ENCODE results near the gene TMEM125. TPM values are rescaled to one million over a fixed set of nuclear protein-coding genes. Genes with fewer than 3 reads are reported as not detected.
A peak's percentile ranks its signal among the peaks of the same experiment; 100 is the strongest.

Gene TMEM125
- polyA plus RNA-seq, 4 donors = 13.4 to 17.1 (median 15.7) TPM

DNA sequence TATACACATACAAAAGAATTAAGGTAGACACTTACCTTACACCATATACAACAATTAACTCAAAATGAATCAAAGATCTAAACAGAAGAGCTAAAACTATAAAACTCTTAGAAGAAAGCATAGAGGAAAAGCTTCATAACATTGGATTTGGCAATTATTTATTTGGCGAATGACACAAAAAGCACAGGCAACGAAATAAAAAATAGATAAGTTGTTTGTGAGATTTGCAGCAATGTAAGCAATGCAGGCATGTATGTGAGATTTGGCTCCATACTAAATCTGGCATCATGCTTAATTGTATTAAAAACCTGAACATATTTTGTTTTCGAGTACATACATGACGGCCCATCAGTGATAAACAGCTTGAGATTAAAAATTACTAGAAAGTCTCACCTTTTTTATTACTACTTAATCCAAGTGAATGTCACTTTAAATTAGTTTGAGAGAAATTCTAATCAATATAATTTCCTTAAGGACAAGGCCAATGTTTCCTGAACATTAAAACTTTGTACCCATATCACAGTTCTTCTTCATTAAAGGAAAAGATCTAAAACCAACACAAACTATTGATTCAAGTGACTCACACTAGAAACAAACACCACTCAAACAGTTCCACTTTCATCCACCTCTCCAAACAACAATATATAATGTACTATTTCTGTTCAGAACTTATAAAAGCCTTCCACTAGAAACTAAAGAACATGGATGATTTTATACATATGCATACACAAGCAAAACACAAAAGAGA lies 23.1 kb upstream of the TMEM125 start:
- DNase-seq (ENCODE audit: low read depth in 4 of 4, low spot score in 3 of 4) = no peak

DNA sequence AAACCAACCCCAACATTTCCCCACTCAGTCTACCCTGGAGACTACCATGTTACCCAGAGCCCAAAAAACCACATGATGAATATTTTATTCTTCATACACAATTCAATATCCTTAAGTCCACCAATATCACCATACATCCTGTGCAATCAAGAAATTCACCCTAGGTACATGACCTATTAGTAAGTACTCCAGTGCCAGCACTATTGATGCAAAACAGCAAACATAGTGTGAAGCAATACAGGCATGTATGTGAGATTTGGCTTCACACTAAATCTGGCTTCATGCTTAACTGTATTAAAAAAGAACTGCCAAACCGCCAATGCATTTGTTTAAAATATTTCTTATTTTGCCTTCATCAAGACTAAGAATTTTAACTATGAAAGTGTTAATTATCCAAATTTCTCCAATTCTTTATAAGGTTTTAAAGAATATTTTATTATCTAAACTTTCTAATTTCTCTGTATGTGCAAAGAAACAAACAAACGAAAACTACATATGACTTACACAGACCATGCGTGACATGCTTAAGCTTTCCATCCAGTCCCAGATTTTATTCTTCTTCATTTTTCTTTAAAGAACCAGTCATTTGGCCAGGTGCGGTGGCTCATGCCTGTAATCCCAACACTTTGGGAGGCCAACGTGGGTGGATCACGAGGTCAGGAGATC lies 22.4 kb upstream of the TMEM125 start:
- DNase-seq (ENCODE audit: low read depth in 4 of 4, low spot score in 3 of 4) = no peak

DNA sequence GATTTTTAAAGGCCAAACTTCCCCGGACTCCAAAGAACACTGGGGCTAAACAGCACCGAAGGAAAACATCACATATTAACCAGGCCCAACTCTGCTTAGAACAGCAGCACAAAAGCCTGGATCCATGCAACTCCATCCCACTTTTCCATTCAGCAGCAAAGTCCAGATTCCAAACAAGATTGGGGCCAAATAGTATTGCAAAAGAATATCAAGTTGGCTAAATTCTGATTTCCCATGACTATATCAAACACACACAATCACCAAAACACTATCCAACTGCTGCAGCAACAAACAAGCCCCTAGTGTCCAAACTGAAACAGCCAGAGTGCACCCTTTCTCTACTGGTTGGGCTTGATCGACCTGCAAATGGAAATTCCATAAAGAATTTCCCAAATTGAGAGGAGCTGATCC lies 19.4 kb upstream of the TMEM125 start:
- DNase-seq (ENCODE audit: low read depth in 4 of 4, low spot score in 3 of 4) = no peak

DNA sequence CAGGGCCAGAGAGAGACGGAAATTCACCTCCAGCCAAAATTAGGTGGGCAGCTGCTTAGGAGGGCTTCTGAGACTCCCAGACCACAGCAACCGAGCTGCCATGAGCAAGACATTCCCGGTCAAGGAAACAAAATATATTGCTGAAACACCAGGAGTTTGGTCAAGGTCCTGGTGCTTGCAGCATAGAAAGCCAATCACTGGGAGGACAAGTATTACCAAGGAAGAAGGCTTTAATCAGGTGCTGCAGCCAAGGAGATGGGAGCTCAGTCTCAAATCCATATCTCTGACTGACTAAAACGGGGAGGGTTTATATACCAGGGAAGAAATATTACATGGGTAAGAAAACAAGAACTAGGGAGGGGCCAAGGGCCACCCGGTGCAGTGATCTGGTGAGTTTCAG lies 18.8 kb upstream of the TMEM125 start:
- no peak for DNase-seq (ENCODE audit: low read depth in 4 of 4, low spot score in 3 of 4)

DNA sequence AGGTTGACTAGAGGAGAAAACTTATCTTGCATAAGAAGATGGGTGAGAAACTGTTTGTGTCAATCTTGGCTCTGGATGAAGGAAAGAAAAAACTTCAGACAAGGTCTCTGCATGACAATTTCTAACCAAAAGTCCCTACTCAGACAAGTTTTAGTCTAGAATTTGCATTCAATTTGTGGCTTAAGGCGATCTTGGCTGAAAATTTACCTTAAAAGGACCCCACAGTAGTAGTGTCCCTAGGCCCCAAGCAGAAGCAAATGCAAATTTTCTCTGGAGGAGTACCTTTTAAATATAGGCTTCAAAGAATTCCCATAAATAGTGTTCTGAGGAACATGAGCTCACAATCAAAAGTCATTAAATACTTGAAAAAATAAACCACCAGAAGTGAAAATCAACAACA lies 17.6 kb upstream of the TMEM125 start:
- DNase-seq (ENCODE audit: low read depth in 4 of 4, low spot score in 3 of 4) = no peak

DNA sequence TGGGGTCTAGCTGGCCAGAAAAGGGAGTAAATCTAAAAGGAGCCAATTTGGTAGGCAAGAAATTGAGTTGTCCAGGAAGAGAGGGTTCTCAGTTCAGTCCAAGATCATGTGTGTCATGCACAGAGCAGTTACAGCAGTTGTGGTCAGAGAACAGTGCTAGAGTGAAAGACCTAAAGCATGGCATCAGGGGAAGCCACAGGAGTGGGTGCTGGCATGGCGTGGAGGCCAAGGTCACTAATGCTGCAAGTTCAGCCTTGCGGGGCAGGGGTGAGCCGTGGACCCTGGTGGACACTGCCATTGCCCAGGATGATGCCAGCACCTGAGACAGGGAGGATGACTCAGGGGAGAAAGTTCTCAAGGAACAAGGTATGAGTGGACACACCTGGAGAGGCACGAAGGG lies 16.6 kb upstream of the TMEM125 start:
- no peak for DNase-seq (ENCODE audit: low read depth in 4 of 4, low spot score in 3 of 4)

DNA sequence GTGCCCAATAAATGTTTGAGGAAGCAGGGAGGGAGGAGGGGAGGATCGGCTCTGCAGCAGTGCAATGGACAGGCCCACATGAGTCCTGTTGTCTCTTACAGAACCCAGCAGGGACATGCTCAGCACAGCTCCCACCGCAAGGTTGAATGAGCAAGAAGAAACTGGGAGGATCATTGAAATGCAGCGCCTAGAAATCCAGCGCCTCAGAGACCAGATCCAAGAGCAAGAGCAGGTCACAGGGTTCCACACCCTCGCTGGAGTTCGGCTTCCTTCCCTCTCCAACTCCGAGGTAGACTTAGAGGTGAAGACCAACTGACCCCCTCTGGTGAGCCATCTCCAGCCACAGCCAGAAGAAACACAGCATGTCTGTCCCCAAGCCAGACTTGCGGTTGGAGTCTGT lies 15.9 kb upstream of the TMEM125 start:
- DNase-seq (ENCODE audit: low read depth in 4 of 4, low spot score in 3 of 4) = no peak

DNA sequence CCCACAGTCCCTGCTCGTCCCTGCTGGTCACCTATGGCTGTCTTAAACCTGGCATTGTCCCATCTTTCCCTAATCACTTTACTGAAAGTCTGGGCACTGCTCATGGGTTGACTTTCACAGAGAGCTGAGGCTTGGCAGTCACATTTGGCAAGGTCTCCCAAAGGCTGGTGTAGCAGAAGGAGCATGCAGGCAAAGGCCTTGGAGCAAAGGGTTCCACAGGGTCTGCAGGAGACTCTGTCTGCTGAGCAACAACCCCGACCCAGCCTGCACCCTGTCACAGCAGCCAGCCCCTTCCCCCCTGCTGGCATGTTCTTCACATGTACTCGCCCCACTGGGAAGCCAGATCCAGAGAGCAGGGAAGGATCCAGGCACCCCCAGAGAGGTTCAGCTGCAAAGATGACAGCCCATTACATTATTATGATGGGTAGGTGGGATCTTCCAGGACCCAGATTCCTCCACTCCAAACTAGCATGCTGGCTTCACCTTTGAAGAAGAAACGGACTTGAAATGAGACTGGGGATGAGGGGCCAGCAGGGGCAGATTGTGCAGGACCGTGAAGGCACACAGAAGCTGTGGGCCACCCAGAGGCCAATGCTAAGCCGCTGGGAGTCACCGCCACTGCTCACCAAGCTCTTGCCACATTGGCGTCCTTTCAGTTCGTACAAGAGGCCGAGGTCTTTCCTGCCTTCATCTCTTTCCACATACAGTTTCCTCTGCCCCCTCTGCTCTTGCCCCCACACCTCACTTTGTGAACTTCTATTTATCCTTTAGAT lies 14.2 kb upstream of the TMEM125 start:
- DNase-seq (ENCODE audit: low read depth in 4 of 4, low spot score in 3 of 4) = no peak

DNA sequence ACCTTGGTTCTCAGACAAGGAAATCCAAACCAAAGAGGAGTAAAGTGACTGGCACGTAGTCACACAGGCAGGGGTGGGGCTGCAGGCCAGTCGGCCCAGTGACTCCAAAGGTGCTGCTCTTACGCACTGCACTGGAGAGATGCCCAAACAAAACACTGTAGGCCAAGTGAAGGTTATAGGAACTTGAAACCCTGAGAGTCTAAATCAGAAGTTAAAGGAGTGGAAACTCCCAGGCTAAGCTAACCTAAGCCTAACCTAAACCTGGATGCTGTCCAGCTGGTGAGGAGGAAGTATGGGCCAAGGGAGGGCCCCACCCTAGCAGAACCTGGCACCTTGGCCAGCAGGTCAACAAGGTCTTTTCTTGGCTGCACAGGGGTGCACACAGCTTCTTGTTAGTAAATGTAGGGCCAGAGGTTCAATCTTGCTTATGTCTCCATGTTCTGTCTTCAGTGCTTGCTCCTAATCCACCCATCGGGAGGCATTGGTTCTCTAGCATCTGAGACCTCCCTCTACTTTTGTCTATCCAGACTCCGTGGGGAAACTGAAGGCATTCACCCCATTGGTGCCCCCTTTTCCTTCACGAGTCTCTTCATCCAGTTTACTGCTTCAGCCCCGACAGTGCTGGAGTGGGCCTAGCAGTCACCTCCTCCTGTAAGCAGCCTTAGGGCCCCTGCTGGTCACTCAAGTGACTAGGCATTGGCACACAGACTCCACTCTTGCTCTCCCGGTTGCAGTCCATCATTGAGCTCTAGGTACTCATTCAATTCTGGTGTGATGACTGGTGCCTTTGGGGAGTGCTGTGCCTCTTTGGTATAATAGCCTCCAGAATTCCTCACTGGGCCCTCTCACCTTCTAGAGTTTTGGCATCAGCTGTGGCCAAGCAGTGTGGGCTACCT lies 12.9 kb upstream of the TMEM125 start:
- DNase-seq (ENCODE audit: low read depth in 4 of 4, low spot score in 3 of 4) = no peak

DNA sequence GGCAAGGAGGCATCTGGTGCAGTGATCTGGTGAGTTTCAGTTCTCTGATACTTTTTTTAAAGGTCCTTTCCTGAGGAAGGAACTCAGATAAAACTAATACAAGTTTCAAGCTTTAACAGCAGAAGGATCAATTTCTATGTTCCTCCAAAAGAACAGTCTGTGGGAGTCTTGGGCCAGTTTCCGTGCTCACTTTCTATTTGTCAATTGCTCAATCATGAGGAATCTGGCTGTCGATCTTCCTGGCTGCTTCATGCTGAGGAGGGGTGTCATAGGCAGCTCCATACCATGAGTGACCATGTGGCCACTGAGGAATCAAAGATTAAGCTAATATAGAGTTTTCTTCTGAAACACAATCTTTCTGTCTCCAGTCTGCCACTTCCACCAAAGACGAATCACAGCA lies 11.4 kb upstream of the TMEM125 start:
- DNase-seq (ENCODE audit: low read depth in 4 of 4, low spot score in 3 of 4) = no peak

DNA sequence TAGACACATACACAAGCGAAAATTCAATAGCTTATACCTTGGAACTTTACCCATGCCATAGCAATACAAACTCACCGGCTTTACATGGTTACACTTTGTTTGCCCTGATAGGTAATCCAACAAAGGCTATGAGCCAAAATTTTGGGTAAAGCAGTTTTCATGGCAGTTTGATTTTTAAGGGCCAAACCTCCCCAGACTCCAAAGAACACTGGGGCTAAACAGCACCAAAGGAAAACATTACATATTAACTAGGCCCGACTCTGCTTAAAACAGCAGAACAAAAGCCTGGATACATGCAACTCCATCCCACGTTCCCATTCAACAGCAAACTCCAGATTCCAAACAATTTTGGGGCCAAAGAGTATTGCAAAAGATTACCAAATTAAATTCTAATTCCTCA lies 4.4 kb upstream of the TMEM125 start:
- DNase-seq (ENCODE audit: low read depth in 4 of 4, low spot score in 3 of 4) = no peak

DNA sequence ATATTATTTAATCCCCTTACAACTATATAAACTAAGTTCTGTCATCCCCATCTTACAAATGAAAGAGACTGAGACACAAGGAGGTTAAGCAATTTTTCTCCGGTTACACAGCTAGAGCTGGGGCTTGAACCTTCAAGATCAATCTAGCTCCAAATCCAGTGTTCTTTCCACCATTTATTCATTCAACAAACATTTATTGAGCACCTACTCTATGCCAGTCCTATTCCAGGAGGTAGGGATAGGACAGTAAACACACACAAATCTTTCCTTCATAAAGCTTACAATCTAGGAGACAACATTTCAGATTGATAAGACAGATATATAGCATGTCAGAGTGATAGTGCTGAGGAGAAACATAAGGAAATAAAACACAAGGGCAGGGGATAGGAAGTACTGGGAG lies 2.9 kb upstream of the TMEM125 start:
- DNase-seq (ENCODE audit: low read depth in 4 of 4, low spot score in 3 of 4) = no peak

DNA sequence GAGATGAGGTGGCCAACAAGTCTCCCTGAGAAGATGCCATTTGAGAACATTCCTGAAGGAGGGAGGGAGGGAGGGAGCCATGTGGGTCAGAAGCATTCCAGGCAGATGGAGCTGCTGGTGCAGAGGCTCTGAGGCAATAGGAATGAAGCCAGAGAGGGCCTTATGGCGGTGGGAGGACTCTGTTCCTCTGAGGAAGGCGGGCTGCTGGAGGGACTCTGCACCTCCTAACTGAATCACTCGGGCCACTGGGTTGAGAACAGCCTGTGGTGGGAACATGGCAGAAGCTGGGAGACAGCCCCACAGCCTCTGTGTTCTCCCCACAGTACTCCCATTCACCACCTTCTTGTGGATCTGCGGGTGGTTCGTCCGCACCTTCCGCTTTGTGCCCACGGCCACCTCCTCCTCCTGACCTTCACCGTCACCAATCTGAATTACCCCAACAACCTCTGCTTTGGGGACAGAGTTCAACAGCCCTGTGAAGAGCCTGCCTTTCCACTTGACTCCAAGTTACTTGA lies 2.4 kb upstream of the TMEM125 start:
- DNase-seq (ENCODE audit: low read depth in 4 of 4, low spot score in 3 of 4) = no peak

DNA sequence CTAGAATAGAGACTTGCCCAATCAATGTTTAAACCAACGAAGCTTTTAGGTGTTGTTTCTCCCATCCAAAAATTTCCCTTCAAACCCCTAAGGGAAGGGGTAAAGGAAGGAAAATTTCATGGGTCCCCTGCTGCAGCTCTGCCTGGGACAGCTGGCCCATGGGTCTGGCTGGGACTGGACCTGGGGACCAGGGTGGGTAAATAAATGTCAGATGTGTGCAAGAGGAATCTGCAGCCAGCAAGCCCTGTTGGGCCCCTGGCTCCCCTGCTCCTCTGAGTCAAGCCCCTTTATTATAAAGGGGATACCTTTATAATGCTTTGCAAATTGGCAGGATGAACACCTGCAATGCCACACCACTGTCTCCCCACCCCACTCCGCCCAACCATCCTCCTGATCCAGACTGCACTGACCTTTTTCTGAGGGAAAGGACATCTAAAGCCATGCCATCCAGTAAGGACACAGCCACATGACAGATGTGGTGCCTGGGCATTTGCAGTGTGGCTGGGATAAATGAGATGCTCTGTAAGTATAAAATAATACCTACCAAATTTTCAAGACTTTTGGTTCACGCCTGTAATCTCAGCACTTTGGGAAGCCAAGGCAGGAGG lies 1.9 kb upstream of the TMEM125 start:
- DNase-seq (ENCODE audit: low read depth in 4 of 4, low spot score in 3 of 4) = no peak

DNA sequence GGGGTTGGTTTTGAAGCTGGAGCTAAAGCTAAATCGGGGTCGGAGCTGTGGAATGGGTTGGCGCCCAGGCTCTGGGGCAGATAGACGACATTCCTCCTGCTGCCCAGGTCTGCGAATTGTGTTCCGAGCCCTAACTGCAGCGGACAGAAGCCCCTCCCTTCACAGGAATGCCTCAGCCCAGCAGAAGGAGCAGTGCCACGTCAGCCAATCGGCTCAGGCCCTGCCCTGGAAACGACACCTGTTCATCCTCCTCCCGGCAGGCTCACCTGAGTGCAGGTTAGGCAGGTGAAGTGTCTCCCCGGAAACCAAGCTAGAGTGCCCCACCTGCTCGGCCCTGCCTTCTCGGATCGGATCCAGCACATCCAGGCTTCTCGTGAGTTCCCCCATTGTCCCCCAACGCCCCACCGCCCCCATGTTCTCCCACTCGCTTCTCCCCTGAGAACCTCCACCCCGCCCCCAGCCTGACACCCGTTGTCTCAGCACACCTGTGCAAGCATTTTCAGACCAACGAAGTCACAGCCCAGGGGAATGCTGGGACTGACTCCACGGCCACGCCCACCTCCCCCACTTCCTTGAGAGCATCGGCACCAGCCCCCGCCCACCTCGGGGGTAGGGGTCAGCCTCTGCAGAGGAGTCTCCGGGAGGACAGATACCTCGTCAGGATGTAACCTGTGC lies 775 bp downstream of the TMEM125 start:
- peak in 1 of 4 donors; percentile 34 for DNase-seq (ENCODE audit: low read depth in 4 of 4, low spot score in 3 of 4)

DNA sequence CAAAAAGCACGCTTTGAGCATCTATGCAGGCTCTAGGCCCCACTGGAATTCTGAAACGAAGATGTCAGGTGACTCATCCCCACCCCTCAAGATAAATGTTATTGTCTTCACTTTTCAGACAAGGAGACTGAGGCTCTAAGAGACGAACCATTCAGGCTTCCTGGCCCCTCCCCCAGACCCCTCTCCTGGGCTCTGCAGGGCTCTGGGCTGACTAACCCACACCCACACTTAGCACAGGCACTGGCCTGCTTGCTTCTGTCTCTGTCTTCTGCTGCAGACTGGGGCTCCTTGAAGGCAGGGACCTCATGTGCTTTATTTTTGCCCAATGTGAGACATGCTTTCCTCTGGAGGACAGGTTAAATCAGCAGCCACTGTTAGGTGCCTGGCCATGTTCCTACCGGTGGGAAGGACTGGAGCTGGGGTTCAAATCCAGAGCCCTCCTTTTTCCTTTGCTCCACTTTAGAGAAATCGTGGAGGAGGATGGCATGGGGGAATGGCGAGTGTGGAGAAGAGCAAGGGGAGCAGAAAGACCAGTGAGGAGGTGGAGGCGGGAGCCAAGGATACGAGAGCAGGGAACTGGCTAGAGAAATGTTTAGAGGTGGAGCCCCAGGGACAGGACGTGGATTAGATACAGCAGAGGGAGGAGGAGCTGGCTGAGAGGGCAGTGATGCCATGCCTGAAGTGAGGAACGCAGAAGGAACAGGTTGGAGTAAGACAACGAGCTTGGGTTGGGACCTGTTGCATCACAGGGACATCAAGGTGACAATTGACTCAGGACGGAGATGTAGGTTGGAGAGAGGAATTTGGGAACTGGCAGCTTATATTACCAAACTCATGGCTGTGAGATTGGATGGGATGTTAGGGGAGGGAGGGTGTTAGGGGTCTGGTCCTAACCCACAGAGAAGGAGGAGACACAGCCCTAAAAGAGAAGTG lies 1.7 kb downstream of the TMEM125 start:
- DNase-seq (ENCODE audit: low read depth in 4 of 4, low spot score in 3 of 4) = no peak

DNA sequence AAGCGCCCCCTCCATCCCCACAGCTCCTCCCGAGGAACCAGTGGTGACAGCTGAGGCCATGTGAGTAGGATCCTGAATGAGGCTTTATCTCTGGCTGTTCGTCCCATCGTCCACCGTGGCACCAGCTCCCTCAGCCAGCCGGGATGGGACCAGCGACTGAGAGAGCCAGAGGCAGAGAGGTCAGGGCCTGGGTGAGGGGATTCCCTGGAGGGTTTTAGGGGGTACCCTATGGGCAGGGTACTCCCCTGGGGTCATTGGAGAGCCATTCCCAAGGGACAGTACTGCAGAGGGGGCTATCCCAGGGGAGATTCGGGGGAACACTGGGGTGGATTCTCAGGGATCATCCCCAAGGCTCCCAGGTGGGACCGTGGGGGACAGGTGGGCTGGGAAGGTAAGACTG lies 2.4 kb downstream of the TMEM125 start:
- DNase-seq (ENCODE audit: low read depth in 4 of 4, low spot score in 3 of 4) = no peak

Measured in right renal pelvis (tissue), 4 donors.